Fibroblast of mammary gland (primary cell): ENCODE results near the gene EIF3K.

Experiments
- DNase-seq: peaks from one replicate; pipeline ENCODE4 v3.0.0-alpha.2; 2010; ENCODE audit warnings: low read depth
- H3K4me3 ChIP-seq: 2 replicates; pipeline ENCODE4 v1.5.1; 2011; ENCODE audit warnings: low read depth, mild to moderate bottlenecking, low read length, moderate library complexity; ENCODE audit not compliant: control insufficient read depth
- CTCF ChIP-seq: conservative IDR thresholded peaks from 2 replicates; pipeline ENCODE4 v1.5.1; 2011; ENCODE audit warnings: low read depth, low read length, inconsistent platforms; ENCODE audit not compliant: control insufficient read depth, insufficient read depth

The EIF3K gene

GRCh38 chr19:38583219-38583984 lies 35.6 kb upstream of the EIF3K start:
- no peak overlapping the region for H3K4me3 ChIP-seq
- DNase-seq = no peak
- TF ChIP-seq CTCF = no peak

GRCh38 chr19:38583985-38584305 lies 35.0 kb upstream of the EIF3K start:
- no peak for DNase-seq
- TF ChIP-seq CTCF = no peak
- H3K4me3 ChIP-seq = no peak overlapping the region

DNA sequence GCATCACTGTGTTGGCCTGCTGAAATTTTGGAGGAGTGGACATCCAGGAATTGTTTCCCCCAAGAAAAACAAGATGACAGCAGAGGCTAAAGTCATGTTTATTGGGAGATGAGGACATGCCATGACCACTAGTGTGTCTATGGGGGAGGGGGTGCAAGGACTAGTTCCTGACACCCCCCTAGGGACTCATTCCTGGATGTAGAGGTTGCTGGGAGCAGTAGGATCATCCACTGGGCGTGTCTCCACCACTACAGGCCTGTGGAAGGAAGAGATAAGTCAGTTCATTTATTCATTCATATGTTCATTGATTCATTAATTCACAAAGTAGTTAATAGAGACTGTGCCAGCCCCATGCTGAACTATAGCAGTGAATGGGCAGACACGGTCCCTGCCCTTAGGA lies 31.4 kb upstream of the EIF3K start:
- no peak overlapping the region for H3K4me3 ChIP-seq
- no peak for DNase-seq

DNA sequence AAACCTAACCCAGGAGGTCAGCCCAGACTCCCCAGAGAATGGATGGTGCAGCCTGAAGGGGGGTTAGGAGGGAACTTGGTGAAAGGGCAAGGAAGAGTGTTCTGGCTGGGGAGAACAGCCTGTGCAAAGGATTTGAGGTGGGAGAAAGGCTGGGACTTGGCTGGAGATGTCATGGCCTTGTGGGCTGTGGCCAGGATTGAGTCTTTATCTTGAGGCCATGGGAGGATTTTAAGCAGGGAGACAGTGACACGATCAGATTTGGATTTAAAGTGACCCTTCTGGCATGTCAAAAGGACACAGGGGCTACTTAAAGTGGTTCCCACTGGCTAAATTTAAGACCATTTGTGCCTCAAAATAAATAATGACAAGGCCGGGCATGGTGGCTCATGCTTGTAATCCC lies 30.9 kb upstream of the EIF3K start:
- H3K4me3 ChIP-seq = no peak overlapping the region
- no peak for TF ChIP-seq CTCF
- no peak for DNase-seq

More for the DNA sequence above, 31.4 kb upstream of the EIF3K start:
- TF ChIP-seq CTCF = no peak

DNA sequence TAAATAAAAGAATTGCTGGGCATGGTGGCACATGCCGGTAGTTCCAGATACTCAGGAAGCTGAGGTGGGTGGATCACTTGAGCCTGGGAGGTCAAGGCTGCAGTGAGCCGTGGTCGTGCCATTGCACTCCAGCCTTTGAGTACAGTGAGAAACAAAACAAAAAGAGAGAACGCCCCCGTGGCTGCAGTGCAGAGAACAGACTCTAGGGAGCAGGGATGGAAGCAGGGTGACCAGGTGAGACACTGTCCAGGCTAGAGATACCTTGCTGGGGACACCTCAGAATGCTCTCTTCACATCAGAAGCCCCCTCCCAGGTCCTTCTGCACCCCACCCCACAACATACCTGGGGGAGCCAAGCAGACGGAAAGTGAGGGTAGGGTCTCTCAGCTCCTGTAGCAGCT lies 26.0 kb upstream of the EIF3K start:
- no peak overlapping the region for H3K4me3 ChIP-seq
- no peak for DNase-seq
- no peak for TF ChIP-seq CTCF

GRCh38 chr19:38596057-38596981 lies 22.7 kb upstream of the EIF3K start:
- no peak overlapping the region for H3K4me3 ChIP-seq
- no peak for TF ChIP-seq CTCF
- DNase-seq = no peak
